Measurements from ENCODE around the gene DENND5A.

- TF ChIP-seq, protein P1, sequence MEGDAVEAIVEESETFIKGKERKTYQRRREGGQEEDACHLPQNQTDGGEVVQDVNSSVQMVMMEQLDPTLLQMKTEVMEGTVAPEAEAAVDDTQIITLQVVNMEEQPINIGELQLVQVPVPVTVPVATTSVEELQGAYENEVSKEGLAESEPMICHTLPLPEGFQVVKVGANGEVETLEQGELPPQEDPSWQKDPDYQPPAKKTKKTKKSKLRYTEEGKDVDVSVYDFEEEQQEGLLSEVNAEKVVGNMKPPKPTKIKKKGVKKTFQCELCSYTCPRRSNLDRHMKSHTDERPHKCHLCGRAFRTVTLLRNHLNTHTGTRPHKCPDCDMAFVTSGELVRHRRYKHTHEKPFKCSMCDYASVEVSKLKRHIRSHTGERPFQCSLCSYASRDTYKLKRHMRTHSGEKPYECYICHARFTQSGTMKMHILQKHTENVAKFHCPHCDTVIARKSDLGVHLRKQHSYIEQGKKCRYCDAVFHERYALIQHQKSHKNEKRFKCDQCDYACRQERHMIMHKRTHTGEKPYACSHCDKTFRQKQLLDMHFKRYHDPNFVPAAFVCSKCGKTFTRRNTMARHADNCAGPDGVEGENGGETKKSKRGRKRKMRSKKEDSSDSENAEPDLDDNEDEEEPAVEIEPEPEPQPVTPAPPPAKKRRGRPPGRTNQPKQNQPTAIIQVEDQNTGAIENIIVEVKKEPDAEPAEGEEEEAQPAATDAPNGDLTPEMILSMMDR (IDR thresholded peaks at IDR 0.05; ENCODE audit: control extremely low read depth in 1 of 3, insufficient read depth in 1 of 3, low read depth in 1 of 3, low read length in 3 of 3) = no peak
- no peak for TF ChIP-seq POLR2AphosphoS5 (IDR thresholded peaks at IDR 0.05; ENCODE audit: low read depth, low read length)
These were observed 36.6 kb upstream of the DENND5A start for GRCh38 chr11:9301720-9302119.

All from H1 (cell line).